Measurements from ENCODE around the gene TBC1D10A. TPM values are rescaled to one million over a fixed set of nuclear protein-coding genes. Genes with fewer than 3 reads are reported as not detected.

Gene TBC1D10A
- total RNA-seq, 1 donor from 2014 or later, result 32.7 TPM

DNA sequence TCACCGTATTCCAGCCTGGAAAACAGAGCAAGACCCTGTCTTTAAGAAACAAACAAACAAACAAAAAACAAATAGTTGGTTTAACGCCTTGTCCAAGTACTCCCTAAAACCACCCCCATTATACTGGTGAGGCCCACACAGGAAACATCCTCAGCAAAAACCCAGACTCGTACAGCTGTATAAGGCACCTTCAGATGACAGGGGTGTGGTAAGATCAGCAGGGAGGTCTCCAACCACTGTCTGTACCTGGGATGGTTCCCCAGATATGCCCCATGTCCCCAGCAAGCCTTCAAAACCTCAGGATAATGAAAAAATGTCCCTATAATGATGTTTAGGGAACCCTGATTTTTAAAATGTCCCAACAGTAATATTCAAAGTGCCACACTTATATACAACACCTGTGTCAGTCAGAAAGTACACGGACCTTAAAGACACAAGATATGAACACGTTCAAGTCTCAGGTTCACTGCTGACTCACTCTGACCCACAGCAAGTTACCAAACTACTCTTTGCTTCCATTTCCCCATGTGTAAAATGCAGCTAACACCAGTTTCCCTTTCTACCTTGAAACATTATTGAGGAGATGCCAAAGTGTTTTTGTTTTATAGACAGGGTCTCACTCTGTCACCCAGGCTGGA, 20.6 kb upstream of the TBC1D10A start:
- Histone ChIP-seq H3K36me3 (ENCODE audit: insufficient read depth, low read length) (peaks cover 67% of the 10 kb centered on the region), H3K4me3 (ENCODE audit: insufficient read depth, low read depth, low read length) (no peak overlapping the region), H3K4me2 (ENCODE audit: low read length) (no peak overlapping the region), H2AFZ (ENCODE audit: low read depth, low read length) (no peak overlapping the region), H3K79me2 (ENCODE audit: insufficient read depth, low read length) (peaks cover 63% of the 10 kb centered on the region), H3K4me1 (ENCODE audit: insufficient read depth, low read length) (no peaks in the 10 kb centered on the region), H3K27ac (ENCODE audit: low read depth, low read length) (no peak overlapping the region), H3K9me3 (ENCODE audit: insufficient read depth, low read depth, low read length) (no peaks in the 10 kb centered on the region), H3K9ac (ENCODE audit: low read length) (no peak overlapping the region), H4K20me1 (ENCODE audit: insufficient read depth, low read length) (peaks cover 92% of the 10 kb centered on the region), H3K27me3 (ENCODE audit: insufficient read depth, low read length) (no peaks in the 10 kb centered on the region)
- no peak for FAIRE-seq
- no peak overlapping the region for H3K27ac Mint-ChIP-seq (ENCODE audit: unreplicated experiment)
- no peaks in the 10 kb centered on the region for H3K4me1 Mint-ChIP-seq (ENCODE audit: low read depth, unreplicated experiment)
- no peaks in the 10 kb centered on the region for H3K9me3 Mint-ChIP-seq (ENCODE audit: unreplicated experiment)
- H3K36me3 Mint-ChIP-seq (ENCODE audit: low read depth, unreplicated experiment), result peaks cover 29% of the 10 kb centered on the region
- no peaks in the 10 kb centered on the region for H3K27me3 Mint-ChIP-seq (ENCODE audit: low read depth, unreplicated experiment)
- TF ChIP-seq, protein P1, sequence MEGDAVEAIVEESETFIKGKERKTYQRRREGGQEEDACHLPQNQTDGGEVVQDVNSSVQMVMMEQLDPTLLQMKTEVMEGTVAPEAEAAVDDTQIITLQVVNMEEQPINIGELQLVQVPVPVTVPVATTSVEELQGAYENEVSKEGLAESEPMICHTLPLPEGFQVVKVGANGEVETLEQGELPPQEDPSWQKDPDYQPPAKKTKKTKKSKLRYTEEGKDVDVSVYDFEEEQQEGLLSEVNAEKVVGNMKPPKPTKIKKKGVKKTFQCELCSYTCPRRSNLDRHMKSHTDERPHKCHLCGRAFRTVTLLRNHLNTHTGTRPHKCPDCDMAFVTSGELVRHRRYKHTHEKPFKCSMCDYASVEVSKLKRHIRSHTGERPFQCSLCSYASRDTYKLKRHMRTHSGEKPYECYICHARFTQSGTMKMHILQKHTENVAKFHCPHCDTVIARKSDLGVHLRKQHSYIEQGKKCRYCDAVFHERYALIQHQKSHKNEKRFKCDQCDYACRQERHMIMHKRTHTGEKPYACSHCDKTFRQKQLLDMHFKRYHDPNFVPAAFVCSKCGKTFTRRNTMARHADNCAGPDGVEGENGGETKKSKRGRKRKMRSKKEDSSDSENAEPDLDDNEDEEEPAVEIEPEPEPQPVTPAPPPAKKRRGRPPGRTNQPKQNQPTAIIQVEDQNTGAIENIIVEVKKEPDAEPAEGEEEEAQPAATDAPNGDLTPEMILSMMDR (IDR thresholded peaks at IDR 0.05; ENCODE audit: insufficient read depth, low read depth, low read length), result no peak
- TF ChIP-seq EZH2 (IDR thresholded peaks at IDR 0.05; ENCODE audit: insufficient read depth, low read length), result no peak
- H3K4me3 Mint-ChIP-seq (ENCODE audit: unreplicated experiment), result no peak overlapping the region
- DNase-seq (ENCODE audit: low read depth), result no peak

DNA sequence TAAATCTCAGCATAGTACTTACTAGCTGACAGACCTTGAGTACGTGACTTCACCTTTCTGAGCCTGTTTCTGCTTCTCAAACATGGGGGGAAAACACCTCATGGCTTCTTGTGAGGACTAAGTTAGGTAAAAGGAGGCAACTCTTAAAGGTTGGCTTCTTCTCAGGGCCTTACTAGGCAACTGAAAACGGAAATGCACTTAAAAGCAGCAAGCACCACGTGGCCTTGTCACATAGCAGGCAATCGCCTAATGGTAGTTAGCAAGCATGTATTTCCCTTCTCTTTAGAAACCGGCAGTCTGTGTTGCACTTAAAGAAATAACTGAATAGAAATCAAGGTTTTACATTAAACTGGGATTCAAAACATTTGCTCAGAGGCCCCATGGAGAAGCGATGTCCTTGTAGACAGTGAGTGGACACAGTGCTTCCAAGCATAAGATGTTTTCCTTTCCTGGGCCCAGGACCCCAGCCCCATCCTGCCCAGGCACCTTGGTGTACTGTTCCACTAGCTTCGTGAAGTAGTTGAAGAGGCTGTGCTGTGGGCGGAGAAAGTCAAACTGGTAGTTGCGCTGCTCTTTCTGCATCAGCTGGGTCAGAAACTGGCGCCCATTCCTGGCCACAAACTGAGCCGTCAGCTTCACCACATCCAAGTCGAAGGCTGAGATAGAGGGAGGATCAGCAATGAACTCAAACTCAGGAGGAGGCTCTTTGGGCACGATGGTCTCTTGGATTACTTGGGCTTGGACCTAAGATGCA, 17.9 kb upstream of the TBC1D10A start:
- no peak overlapping the region for H3K27ac Mint-ChIP-seq (ENCODE audit: unreplicated experiment)
- H3K36me3 ChIP-seq (ENCODE audit: insufficient read depth, low read length), result peaks cover 67% of the 10 kb centered on the region
- DNase-seq (ENCODE audit: low read depth) (no peak), FAIRE-seq (peak; percentile 39)
- peaks cover 37% of the 10 kb centered on the region for H3K79me2 ChIP-seq (ENCODE audit: insufficient read depth, low read length)
- no peak overlapping the region for H3K27ac ChIP-seq (ENCODE audit: low read depth, low read length)
- H3K27me3 ChIP-seq (ENCODE audit: insufficient read depth, low read length), result no peaks in the 10 kb centered on the region
- no peaks in the 10 kb centered on the region for H3K9me3 Mint-ChIP-seq (ENCODE audit: unreplicated experiment)
- H3K9ac ChIP-seq (ENCODE audit: low read length), result no peak overlapping the region
- no peak overlapping the region for H3K4me3 Mint-ChIP-seq (ENCODE audit: unreplicated experiment)
- no peaks in the 10 kb centered on the region for H3K4me1 Mint-ChIP-seq (ENCODE audit: low read depth, unreplicated experiment)
- H4K20me1 ChIP-seq (ENCODE audit: insufficient read depth, low read length), result peaks cover 78% of the 10 kb centered on the region
- H2AFZ ChIP-seq (ENCODE audit: low read depth, low read length), result no peak overlapping the region
- no peaks in the 10 kb centered on the region for H3K27me3 Mint-ChIP-seq (ENCODE audit: low read depth, unreplicated experiment)
- no peak overlapping the region for H3K4me2 ChIP-seq (ENCODE audit: low read length)
- no peaks in the 10 kb centered on the region for H3K4me1 ChIP-seq (ENCODE audit: insufficient read depth, low read length)
- H3K4me3 ChIP-seq (ENCODE audit: insufficient read depth, low read depth, low read length), result no peak overlapping the region
- H3K9me3 ChIP-seq (ENCODE audit: insufficient read depth, low read depth, low read length), result no peaks in the 10 kb centered on the region
- TF ChIP-seq, protein P1 (IDR thresholded peaks at IDR 0.05; ENCODE audit: insufficient read depth, low read depth, low read length), result no peak
- TF ChIP-seq EZH2 (IDR thresholded peaks at IDR 0.05; ENCODE audit: insufficient read depth, low read length), result no peak
- H3K36me3 Mint-ChIP-seq (ENCODE audit: low read depth, unreplicated experiment), result peaks cover 38% of the 10 kb centered on the region

Measured in astrocyte (in vitro differentiated cells and primary cell).